Nephron progenitor cell (in vitro differentiated cells): ENCODE data around the gene GAA.

Source experiments
- DNase-seq: peaks from one replicate; pipeline ENCODE4 v3.0.0; 2021
- H3K27ac Mint-ChIP-seq: 2 replicates; pipeline ENCODE4 v1.8.0; 2021; ENCODE audit warnings: mild to moderate bottlenecking, moderate library complexity, mixed read lengths
- H3K27me3 Mint-ChIP-seq: 2 replicates; pipeline ENCODE4 v1.8.0; 2021; ENCODE audit warnings: mild to moderate bottlenecking, low read depth, mixed read lengths; ENCODE audit not compliant: poor library complexity
- H3K36me3 Mint-ChIP-seq: 2 replicates; pipeline ENCODE4 v1.8.0; 2021; ENCODE audit warnings: low read depth, mixed read lengths
- H3K4me1 Mint-ChIP-seq: 2 replicates; pipeline ENCODE4 v1.8.0; 2021; ENCODE audit warnings: mixed read lengths
- H3K4me3 Mint-ChIP-seq: 2 replicates; pipeline ENCODE4 v1.8.0; 2021; ENCODE audit warnings: mild to moderate bottlenecking, moderate library complexity, mixed read lengths
- H3K9me3 Mint-ChIP-seq: 2 replicates; pipeline ENCODE4 v1.8.0; 2021; ENCODE audit warnings: mild to moderate bottlenecking, moderate library complexity, mixed read lengths
- CTCF ChIP-seq: fragments of 200-600 bp; sonication (generic); IDR thresholded peaks from 2 replicates; pipeline ENCODE4 v1.5.0; 2021; ENCODE audit warnings: antibody characterized with exemption

The GAA gene

DNA sequence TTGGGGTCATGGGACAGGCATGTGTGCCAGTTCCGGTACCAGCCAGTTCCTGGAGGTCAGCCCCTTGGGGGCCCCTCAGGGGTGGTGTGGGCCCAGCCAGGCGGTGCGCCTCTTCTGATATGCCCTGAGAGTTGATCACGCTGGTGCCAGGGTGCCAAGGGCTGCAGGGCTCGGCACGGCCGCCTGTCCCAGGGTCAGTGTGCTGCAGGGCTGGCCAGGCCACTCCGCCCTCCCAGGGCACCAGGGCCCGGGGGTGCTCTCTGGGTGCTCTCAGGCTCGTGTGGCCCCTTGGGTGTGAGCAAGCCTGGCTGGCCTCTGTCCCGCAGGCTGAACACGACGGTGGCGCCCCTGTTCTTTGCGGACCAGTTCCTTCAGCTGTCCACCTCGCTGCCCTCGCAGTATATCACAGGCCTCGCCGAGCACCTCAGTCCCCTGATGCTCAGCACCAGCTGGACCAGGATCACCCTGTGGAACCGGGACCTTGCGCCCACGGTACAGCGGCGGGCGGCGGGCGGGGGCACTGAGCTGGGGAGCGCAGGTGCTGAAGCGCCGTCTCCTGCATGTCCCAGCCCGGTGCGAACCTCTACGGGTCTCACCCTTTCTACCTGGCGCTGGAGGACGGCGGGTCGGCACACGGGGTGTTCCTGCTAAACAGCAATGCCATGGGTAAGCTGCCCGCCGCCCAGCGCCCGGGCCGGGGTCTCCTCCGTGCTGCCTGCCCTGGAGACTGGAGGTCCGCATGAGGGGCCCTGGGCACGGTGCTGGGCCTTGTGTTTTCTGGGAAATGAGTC, 6.0 kb downstream of the GAA start:
- Mint-ChIP-seq H3K36me3 (no peaks in the 10 kb centered on the region), H3K27ac (no peak overlapping the region), H3K9me3 (no peaks in the 10 kb centered on the region), H3K4me1 (peaks cover 44% of the 10 kb centered on the region), H3K4me3 (no peak overlapping the region), H3K27me3 (peaks cover 4% of the 10 kb centered on the region)
- no peak for DNase-seq
- no peak for TF ChIP-seq CTCF

- Mint-ChIP-seq H3K4me3 (no peak overlapping the region), H3K36me3 (no peaks in the 10 kb centered on the region), H3K4me1 (peaks cover 39% of the 10 kb centered on the region), H3K27ac (no peak overlapping the region), H3K27me3 (peaks cover 3% of the 10 kb centered on the region), H3K9me3 (no peaks in the 10 kb centered on the region)
- no peak for TF ChIP-seq CTCF
- DNase-seq, result no peak
Measured at GRCh38 chr17:80108036-80108971, 6.9 kb downstream of the GAA start.

- TF ChIP-seq CTCF, result no peak
- Mint-ChIP-seq H3K4me3 (no peak overlapping the region), H3K27ac (no peak overlapping the region), H3K27me3 (peaks cover 3% of the 10 kb centered on the region), H3K36me3 (peaks cover 6% of the 10 kb centered on the region), H3K4me1 (peaks cover 30% of the 10 kb centered on the region), H3K9me3 (peaks cover 5% of the 10 kb centered on the region)
- no peak for DNase-seq
Measured at GRCh38 chr17:80109066-80109660, 7.8 kb downstream of the GAA start.

GRCh38 chr17:80109713-80110446, 8.5 kb downstream of the GAA start:
- H3K36me3 Mint-ChIP-seq, result peaks cover 13% of the 10 kb centered on the region
- TF ChIP-seq CTCF, result no peak
- peaks cover 12% of the 10 kb centered on the region for H3K9me3 Mint-ChIP-seq
- H3K27ac Mint-ChIP-seq, result no peak overlapping the region
- peaks cover 23% of the 10 kb centered on the region for H3K4me1 Mint-ChIP-seq
- DNase-seq, result no peak
- H3K4me3 Mint-ChIP-seq, result no peak overlapping the region
- peaks cover 3% of the 10 kb centered on the region for H3K27me3 Mint-ChIP-seq

GRCh38 chr17:80110447-80110812, 9.0 kb downstream of the GAA start:
- TF ChIP-seq CTCF, result no peak
- no peak overlapping the region for H3K27ac Mint-ChIP-seq
- no peak for DNase-seq
- no peak overlapping the region for H3K4me3 Mint-ChIP-seq
- peaks cover 21% of the 10 kb centered on the region for H3K4me1 Mint-ChIP-seq
- H3K36me3 Mint-ChIP-seq, result peaks cover 19% of the 10 kb centered on the region
- H3K9me3 Mint-ChIP-seq, result peaks cover 18% of the 10 kb centered on the region
- peaks cover 3% of the 10 kb centered on the region for H3K27me3 Mint-ChIP-seq
